ENCODE results near the gene MBD3L3.
"Not testable (repeated sequence)": the region's sequence is repeated elsewhere in the genome, so short reads cannot be mapped to it uniquely, and the experiment has no call there.

The MBD3L3 gene

GRCh38 chr19:7072541-7072940 is 14.1 kb upstream of the MBD3L3 start:
- no peak for DNase-seq (ENCODE audit: low read depth)
- no peak for TF ChIP-seq CTCF (IDR thresholded peaks at IDR 0.05; ENCODE audit: insufficient read depth, low read depth, low read length, missing control alignments)
- H3K4me3 ChIP-seq (ENCODE audit: low read length): no peak overlapping the region

- no peak for TF ChIP-seq CTCF (IDR thresholded peaks at IDR 0.05; ENCODE audit: insufficient read depth, low read depth, low read length, missing control alignments)
- peak; percentile 18 for DNase-seq (ENCODE audit: low read depth)
- peak overlapping the region; percentile 93 for H3K4me3 ChIP-seq (ENCODE audit: low read length)
Observed at GRCh38 chr19:7069904-7070226, 11.4 kb upstream of the MBD3L3 start.

- no peak for TF ChIP-seq CTCF (IDR thresholded peaks at IDR 0.05; ENCODE audit: insufficient read depth, low read depth, low read length, missing control alignments)
- peak; percentile 99 for DNase-seq (ENCODE audit: low read depth)
- peak within 1 kb of the TSS; percentile 93 for H3K4me3 ChIP-seq (ENCODE audit: low read length)
Observed at GRCh38 chr19:7069042-7069903, 10.8 kb upstream of the MBD3L3 start, which contains the start of gene ZNF557. ZNF557 (plus strand) TSS chr19:7069703; CDS start chr19:7075075, 5,372 bp downstream.

GRCh38 chr19:7068599-7068998 is 10.1 kb upstream of the MBD3L3 start:
- H3K4me3 ChIP-seq (ENCODE audit: low read length): peak overlapping the region; percentile 16
- TF ChIP-seq CTCF (IDR thresholded peaks at IDR 0.05; ENCODE audit: insufficient read depth, low read depth, low read length, missing control alignments): no peak

GRCh38 chr19:7067716-7068115 is 9.2 kb upstream of the MBD3L3 start:
- no peak overlapping the region for H3K4me3 ChIP-seq (ENCODE audit: low read length)
- no peak for DNase-seq (ENCODE audit: low read depth)
- TF ChIP-seq CTCF (IDR thresholded peaks at IDR 0.05; ENCODE audit: insufficient read depth, low read depth, low read length, missing control alignments): no peak

More at GRCh38 chr19:7068599-7068998, 10.1 kb upstream of the MBD3L3 start:
- DNase-seq (ENCODE audit: low read depth): no peak

- peak; percentile 22 for DNase-seq (ENCODE audit: low read depth)
- peak; percentile 33 for TF ChIP-seq CTCF (IDR thresholded peaks at IDR 0.05; ENCODE audit: insufficient read depth, low read depth, low read length, missing control alignments)
- not testable (repeated sequence) for H3K4me3 ChIP-seq (ENCODE audit: low read length)
Observed at GRCh38 chr19:7067122-7067521, 8.6 kb upstream of the MBD3L3 start.
